ENCODE data around the gene RACK1.

RACK1 gene

GRCh38 chr5:181193656-181194055 lies 50.0 kb downstream of the RACK1 start:
- DNase-seq = no peak

GRCh38 chr5:181192337-181193046 lies 51.2 kb downstream of the RACK1 start:
- DNase-seq = no peak

- peak; percentile 98 to 99 for DNase-seq
Measured at GRCh38 chr5:181191526-181192336, 52.0 kb downstream of the RACK1 start.

- DNase-seq = peak in 1 of 2 donors; percentile 58
Measured at GRCh38 chr5:181190711-181191525, 52.8 kb downstream of the RACK1 start.

GRCh38 chr5:181189962-181190710 lies 53.6 kb downstream of the RACK1 start:
- no peak for DNase-seq

GRCh38 chr5:181189363-181189961 lies 54.2 kb downstream of the RACK1 start:
- peak; percentile 29 to 55 for DNase-seq

- peak; percentile 84 to 85 for DNase-seq
Measured at GRCh38 chr5:181188700-181189362, 54.9 kb downstream of the RACK1 start.

- DNase-seq = peak; percentile 55 to 70
Measured at GRCh38 chr5:181187500-181188213, 56.0 kb downstream of the RACK1 start.

GRCh38 chr5:181186986-181187499 lies 56.7 kb downstream of the RACK1 start:
- no peak for DNase-seq
